IMR-90 (cell line): ENCODE data around the gene FAM117B. TPM values are rescaled to one million over a fixed set of nuclear protein-coding genes. Genes with fewer than 3 reads are reported as not detected.

Experiments used
- ATAC-seq: fragments of 200-7000 bp; cut with Tn5 transposase; 2 replicates; pipeline ENCODE4 v1.9.1; 2020; ENCODE audit warnings: low read depth, mild to moderate bottlenecking, moderate library complexity
- BruUV-seq: library from RNA; stranded (reverse); fragments of 400-500 nt; replicated peaks from 2 replicates; lab custom pipeline; 2021; lab: Mats Ljungman, UMichigan
- CTCF ChIA-PET: fragments of 300-600 bp; formaldehyde crosslinking; extraction: SDS; loops from one replicate; lab custom pipeline; 2021; ENCODE audit warnings: antibody characterized with exemption; lab: Yijun Ruan, JAX
- POLR2A ChIA-PET: fragments of 300-600 bp; sonication (Branson Sonifier 250); formaldehyde crosslinking; loops from one replicate; lab custom pipeline; 2022; ENCODE audit warnings: antibody characterized with exemption; ENCODE audit not compliant: unreplicated experiment; lab: Charles Lee
- DNase-seq: peaks from one replicate; pipeline ENCODE4 v3.0.0; 2013
- H2AFZ ChIP-seq: replicated peaks from 2 replicates; pipeline ENCODE3; 2013; ENCODE audit warnings: low read length, mild to moderate bottlenecking; ENCODE audit not compliant: poor library complexity
- H2AK5ac ChIP-seq: 2 replicates; pipeline ENCODE4 v1.6.1; 2013; ENCODE audit warnings: low read depth, low read length, inconsistent platforms
- H2AK9ac ChIP-seq: replicated peaks from 2 replicates; pipeline ENCODE3; 2013; ENCODE audit warnings: mild to moderate bottlenecking, low read depth, low read length, moderate library complexity; ENCODE audit not compliant: poor library complexity
- H2BK120ac ChIP-seq: 2 replicates; pipeline ENCODE4 v1.6.1; 2013; ENCODE audit warnings: low read depth, low read length, inconsistent platforms
- H2BK15ac ChIP-seq: 3 replicates; pipeline ENCODE4 v1.6.1; 2013; ENCODE audit warnings: low read depth, low read length, inconsistent platforms
- H2BK20ac ChIP-seq: 2 replicates; pipeline ENCODE4 v1.6.1; 2013; ENCODE audit warnings: low read depth, mild to moderate bottlenecking, inconsistent platforms, low read length, moderate library complexity
- H2BK5ac ChIP-seq: 2 replicates; pipeline ENCODE4 v1.6.1; 2013; ENCODE audit warnings: mild to moderate bottlenecking, low read depth, low read length, inconsistent platforms; ENCODE audit not compliant: poor library complexity, severe bottlenecking
- H3K14ac ChIP-seq: replicated peaks from 2 replicates; pipeline ENCODE4 v1.6.1; 2013; ENCODE audit warnings: low read depth, low read length, inconsistent platforms
- H3K18ac ChIP-seq: 2 replicates; pipeline ENCODE4 v1.6.1; 2013; ENCODE audit warnings: low read depth, low read length, control low read depth
- H3K23ac ChIP-seq: 2 replicates; pipeline ENCODE4 v1.6.1; 2013; ENCODE audit warnings: low read depth, low read length, inconsistent platforms
- H3K27ac ChIP-seq: 2 replicates; pipeline ENCODE4 v1.5.1; 2013; ENCODE audit warnings: mild to moderate bottlenecking, control low read depth, low read length; ENCODE audit not compliant: insufficient read depth
- H3K27me3 ChIP-seq: 2 replicates; pipeline ENCODE4 v1.6.1; 2013; ENCODE audit warnings: low read length; ENCODE audit not compliant: control insufficient read depth, insufficient read depth
- H3K36me3 ChIP-seq: 2 replicates; pipeline ENCODE4 v1.6.1; 2013; ENCODE audit warnings: low read length, mixed read lengths; ENCODE audit not compliant: control insufficient read depth, insufficient read depth
- H3K4ac ChIP-seq: 2 replicates; pipeline ENCODE4 v1.6.1; 2013; ENCODE audit warnings: low read depth, low read length, inconsistent platforms
- H3K4me1 ChIP-seq: 2 replicates; pipeline ENCODE4 v1.6.1; 2013; ENCODE audit warnings: low read length, mixed read lengths; ENCODE audit not compliant: control insufficient read depth, insufficient read depth
- H3K4me2 ChIP-seq: 2 replicates; pipeline ENCODE4 v1.6.1; 2013; ENCODE audit warnings: low read depth, mild to moderate bottlenecking, control low read depth, low read length, moderate library complexity
- H3K4me3 ChIP-seq: 2 replicates; pipeline ENCODE4 v1.5.1; 2013; ENCODE audit warnings: low read depth, mild to moderate bottlenecking, control low read depth, low read length, moderate library complexity; ENCODE audit not compliant: insufficient read depth
- H3K56ac ChIP-seq: 2 replicates; pipeline ENCODE4 v1.6.1; 2013; ENCODE audit warnings: low read length, inconsistent platforms; ENCODE audit not compliant: insufficient read depth; ENCODE audit errors: extremely low read depth
- H3K79me1 ChIP-seq, 2 experiments: 2 replicates each; pipeline ENCODE4 v1.6.1; 2013; ENCODE audit warnings: low read length in 2 of 2, inconsistent platforms in 1 of 2, low read depth in 1 of 2
- H3K9ac ChIP-seq: 2 replicates; pipeline ENCODE4 v1.6.1; 2013; ENCODE audit warnings: low read depth, low read length, control low read depth
- H3K9me1 ChIP-seq: 2 replicates; pipeline ENCODE4 v1.6.1; 2013; ENCODE audit warnings: low read length, inconsistent platforms; ENCODE audit not compliant: insufficient read depth
- H3K9me3 ChIP-seq: 2 replicates; pipeline ENCODE4 v1.6.1; 2013; ENCODE audit warnings: low read length; ENCODE audit not compliant: control insufficient read depth, insufficient read depth
- H4K20me1 ChIP-seq: 2 replicates; pipeline ENCODE4 v1.6.1; 2013; ENCODE audit warnings: low read length, inconsistent platforms; ENCODE audit not compliant: insufficient read depth
- H4K5ac ChIP-seq: 2 replicates; pipeline ENCODE4 v1.6.1; 2013; ENCODE audit warnings: mild to moderate bottlenecking, low read depth, low read length, control low read depth
- H4K8ac ChIP-seq, 2 experiments: 2 replicates each; pipeline ENCODE4 v1.6.1; 2013; ENCODE audit warnings: low read depth in 2 of 2, low read length in 2 of 2, control low read depth in 1 of 2, inconsistent platforms in 1 of 2
- H4K91ac ChIP-seq: 2 replicates; pipeline ENCODE4 v1.6.1; 2013; ENCODE audit warnings: low read depth, low read length, inconsistent platforms; ENCODE audit not compliant: insufficient read depth
- BHLHE40 ChIP-seq: fragments of 150-350 bp; IDR thresholded peaks from 2 replicates; pipeline ENCODE4 v1.6.1; 2016; ENCODE audit warnings: mild to moderate bottlenecking, low read depth, low read length
- CEBPB ChIP-seq: IDR thresholded peaks from 2 replicates; pipeline ENCODE4 v1.6.1; 2012; ENCODE audit warnings: low read depth, low read length, improper control_type of control experiment
- MAFK ChIP-seq: IDR thresholded peaks from 2 replicates; pipeline ENCODE4 v1.6.1; 2012; ENCODE audit warnings: low read depth, low read length, improper control_type of control experiment
- NFE2L2 ChIP-seq: fragments of 150-350 bp; IDR thresholded peaks from 2 replicates; pipeline ENCODE4 v1.6.1; 2016; ENCODE audit warnings: low read depth, mild to moderate bottlenecking, low read length
- POLR2A ChIP-seq: IDR thresholded peaks from 2 replicates; pipeline ENCODE4 v1.6.1; 2012; ENCODE audit warnings: mild to moderate bottlenecking, low read depth, low read length
- RAD21 ChIP-seq: IDR thresholded peaks from 2 replicates; pipeline ENCODE4 v1.6.1; 2012; ENCODE audit warnings: low read length, improper control_type of control experiment
- RCOR1 ChIP-seq: IDR thresholded peaks from 2 replicates; pipeline ENCODE4 v1.6.1; 2012; ENCODE audit warnings: mild to moderate bottlenecking, low read length, improper control_type of control experiment; ENCODE audit not compliant: insufficient replicate concordance
- dilution Hi-C: fragments of 300-500 bp; cut with HindIII; formaldehyde crosslinking; loops from one replicate; pipeline ENCODE4 v1.14.3; 2018; ENCODE audit warnings: low sequenced_read_pairs; ENCODE audit not compliant: unreplicated experiment
- in situ Hi-C: fragments of 300-500 bp; cut with MboI; formaldehyde crosslinking; loops from 3 replicates; pipeline ENCODE4 v1.14.3; 2019; ENCODE audit warnings: low sequenced_read_pairs, inconsistent platforms, mixed read lengths
- intact Hi-C: fragments of 100-400 bp; cut with micrococcal nuclease; formaldehyde crosslinking; loops from 2 replicates; pipeline ENCODE4 v1.10.0; 2022
- polyA plus RNA-seq, 3 experiments: library from polyadenylated mRNA; depleted of rRNA; stranded (reverse); fragments of >200 nt; gene quantifications; 2 replicates each; pipeline ENCODE4 v1.2.3, GENCODE V29; 2012; ENCODE audit warnings: low replicate concordance in 1 of 3
- total RNA-seq: library from RNA; depleted of rRNA; stranded (reverse); fragments of >200 nt; gene quantifications from 2 replicates; pipeline ENCODE4 v1.2.3, GENCODE V29; 2012
- TF ChIP-seq, protein P1 (sequence below): fragments of 150-350 bp; IDR thresholded peaks from 2 replicates; pipeline ENCODE4 v1.6.1; 2017; ENCODE audit warnings: mild to moderate bottlenecking, antibody characterized with exemption, low read length, low read depth
- TF ChIP-seq, protein P2 (sequence below): conservative IDR thresholded peaks from 2 replicates; pipeline ENCODE4 v1.5.1; 2012; ENCODE audit warnings: mild to moderate bottlenecking, low read depth, low read length, improper control_type of control experiment

Gene FAM117B
- total and polyA plus RNA-seq, 2 of the 4 experiments (the other 2 are of a cell fraction): 0.54 to 0.79 TPM

DNA sequence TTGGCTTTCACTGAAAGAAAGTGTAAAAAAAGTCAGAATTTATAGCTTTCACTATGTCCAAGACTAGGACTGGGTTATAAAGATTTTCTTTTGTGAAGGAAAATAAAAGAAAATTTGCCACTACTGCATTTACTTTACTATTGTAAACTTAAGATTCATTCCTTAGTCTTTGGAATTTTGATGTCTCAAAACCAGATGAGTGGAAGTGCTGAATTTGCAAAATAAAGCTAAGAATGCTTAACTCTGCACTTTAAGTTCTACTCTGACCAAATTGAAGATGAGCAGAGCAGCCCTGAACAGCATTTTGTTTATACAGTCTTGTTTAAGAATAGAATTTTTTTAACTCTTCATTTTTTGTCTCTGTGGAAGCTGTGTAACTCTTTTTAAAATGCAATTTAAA lies 134.4 kb downstream of the FAM117B start:
- no peak overlapping the region for H3K4ac ChIP-seq
- no peak for TF ChIP-seq NFE2L2
- TF ChIP-seq, protein P1, sequence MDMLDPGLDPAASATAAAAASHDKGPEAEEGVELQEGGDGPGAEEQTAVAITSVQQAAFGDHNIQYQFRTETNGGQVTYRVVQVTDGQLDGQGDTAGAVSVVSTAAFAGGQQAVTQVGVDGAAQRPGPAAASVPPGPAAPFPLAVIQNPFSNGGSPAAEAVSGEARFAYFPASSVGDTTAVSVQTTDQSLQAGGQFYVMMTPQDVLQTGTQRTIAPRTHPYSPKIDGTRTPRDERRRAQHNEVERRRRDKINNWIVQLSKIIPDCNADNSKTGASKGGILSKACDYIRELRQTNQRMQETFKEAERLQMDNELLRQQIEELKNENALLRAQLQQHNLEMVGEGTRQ: no peak
- TF ChIP-seq, protein P2, sequence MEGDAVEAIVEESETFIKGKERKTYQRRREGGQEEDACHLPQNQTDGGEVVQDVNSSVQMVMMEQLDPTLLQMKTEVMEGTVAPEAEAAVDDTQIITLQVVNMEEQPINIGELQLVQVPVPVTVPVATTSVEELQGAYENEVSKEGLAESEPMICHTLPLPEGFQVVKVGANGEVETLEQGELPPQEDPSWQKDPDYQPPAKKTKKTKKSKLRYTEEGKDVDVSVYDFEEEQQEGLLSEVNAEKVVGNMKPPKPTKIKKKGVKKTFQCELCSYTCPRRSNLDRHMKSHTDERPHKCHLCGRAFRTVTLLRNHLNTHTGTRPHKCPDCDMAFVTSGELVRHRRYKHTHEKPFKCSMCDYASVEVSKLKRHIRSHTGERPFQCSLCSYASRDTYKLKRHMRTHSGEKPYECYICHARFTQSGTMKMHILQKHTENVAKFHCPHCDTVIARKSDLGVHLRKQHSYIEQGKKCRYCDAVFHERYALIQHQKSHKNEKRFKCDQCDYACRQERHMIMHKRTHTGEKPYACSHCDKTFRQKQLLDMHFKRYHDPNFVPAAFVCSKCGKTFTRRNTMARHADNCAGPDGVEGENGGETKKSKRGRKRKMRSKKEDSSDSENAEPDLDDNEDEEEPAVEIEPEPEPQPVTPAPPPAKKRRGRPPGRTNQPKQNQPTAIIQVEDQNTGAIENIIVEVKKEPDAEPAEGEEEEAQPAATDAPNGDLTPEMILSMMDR: no peak
- no peak for TF ChIP-seq RAD21
- TF ChIP-seq RCOR1: no peak
- TF ChIP-seq BHLHE40: no peak
- TF ChIP-seq POLR2A: no peak
- peak; percentile 83 for TF ChIP-seq MAFK
- TF ChIP-seq CEBPB: no peak
- H4K91ac ChIP-seq: no peak overlapping the region
- no peak overlapping the region for H3K27ac ChIP-seq
- H3K9me3 ChIP-seq: no peaks in the 10 kb centered on the region
- 0 out of 2 replicates have a peak, but pooled peaks cover 1% of the 10 kb centered on the region for H3K4me1 ChIP-seq
- H3K4me2 ChIP-seq: no peak overlapping the region
- H3K9ac ChIP-seq: no peak overlapping the region
- H3K79me1 ChIP-seq: no peaks in the 10 kb centered on the region
- H3K56ac ChIP-seq: no peak overlapping the region
- H3K27me3 ChIP-seq: no peaks in the 10 kb centered on the region
- intact Hi-C loops (no loop called here), dilution Hi-C loops (no loop called here), in situ Hi-C loops (no loop called here)
- no peak overlapping the region for H2AFZ ChIP-seq
- no peak for ATAC-seq
- no peaks in the 10 kb centered on the region for H3K9me1 ChIP-seq
- no peak overlapping the region for H3K18ac ChIP-seq
- H3K14ac ChIP-seq: no peak overlapping the region
- POLR2A ChIA-PET: no interaction called here
- no peak overlapping the region for H2BK20ac ChIP-seq
- no peak overlapping the region for H2AK5ac ChIP-seq
- no peak for DNase-seq
- peaks cover 4% of the 10 kb centered on the region for H3K36me3 ChIP-seq
- no peak overlapping the region for H3K4me3 ChIP-seq
- BruUV-seq: no TSS peak
- CTCF ChIA-PET: no interaction called here
- no peak overlapping the region for H2BK5ac ChIP-seq
- H4K8ac ChIP-seq: no peak overlapping the region
- H3K23ac ChIP-seq: no peak overlapping the region
- no peak overlapping the region for H2BK15ac ChIP-seq
- no peak overlapping the region for H4K5ac ChIP-seq
- H2BK120ac ChIP-seq: no peak overlapping the region
- H4K20me1 ChIP-seq: no peaks in the 10 kb centered on the region
- H2AK9ac ChIP-seq: no peak overlapping the region
